ACC112 (cell line): ENCODE results near the gene ZNF281.

ENCODE experiments used
- H2AFZ ChIP-seq: fragments of 200-600 bp; sonication (generic); one replicate; pipeline ENCODE4 v1.6.0; 2017; ENCODE audit warnings: antibody characterized with exemption, low read length; ENCODE audit not compliant: unreplicated experiment
- H3K27ac ChIP-seq: fragments of 200-600 bp; sonication (generic); 2 replicates; pipeline ENCODE4 v1.5.1; 2014; ENCODE audit warnings: low read depth, mild to moderate bottlenecking, antibody characterized with exemption, low read length, moderate library complexity
- H3K27me3 ChIP-seq: fragments of 200-600 bp; sonication (generic); 2 replicates; pipeline ENCODE4 v1.6.1; 2014; ENCODE audit warnings: mild to moderate bottlenecking, antibody characterized with exemption, low read length, moderate library complexity, mixed read lengths; ENCODE audit not compliant: insufficient read depth
- H3K36me3 ChIP-seq: fragments of 200-600 bp; sonication (generic); 2 replicates; pipeline ENCODE4 v1.6.1; 2016; ENCODE audit warnings: mild to moderate bottlenecking, antibody characterized with exemption, low read length, moderate library complexity, mixed read lengths; ENCODE audit not compliant: insufficient read depth
- H3K4me1 ChIP-seq: fragments of 200-600 bp; sonication (generic); one replicate; pipeline ENCODE4 v1.6.1; 2016; ENCODE audit warnings: low read length, mixed read lengths; ENCODE audit not compliant: insufficient read depth, unreplicated experiment, control insufficient read depth
- H3K4me3 ChIP-seq: fragments of 200-600 bp; sonication (generic); 2 replicates; pipeline ENCODE4 v1.5.1; 2014; ENCODE audit warnings: mild to moderate bottlenecking, low read depth, low read length
- H3K79me2 ChIP-seq: fragments of 200-600 bp; sonication (generic); one replicate; pipeline ENCODE4 v1.6.0; 2016; ENCODE audit warnings: low read length; ENCODE audit not compliant: control insufficient read depth, unreplicated experiment, insufficient read depth

ZNF281 gene

DNA sequence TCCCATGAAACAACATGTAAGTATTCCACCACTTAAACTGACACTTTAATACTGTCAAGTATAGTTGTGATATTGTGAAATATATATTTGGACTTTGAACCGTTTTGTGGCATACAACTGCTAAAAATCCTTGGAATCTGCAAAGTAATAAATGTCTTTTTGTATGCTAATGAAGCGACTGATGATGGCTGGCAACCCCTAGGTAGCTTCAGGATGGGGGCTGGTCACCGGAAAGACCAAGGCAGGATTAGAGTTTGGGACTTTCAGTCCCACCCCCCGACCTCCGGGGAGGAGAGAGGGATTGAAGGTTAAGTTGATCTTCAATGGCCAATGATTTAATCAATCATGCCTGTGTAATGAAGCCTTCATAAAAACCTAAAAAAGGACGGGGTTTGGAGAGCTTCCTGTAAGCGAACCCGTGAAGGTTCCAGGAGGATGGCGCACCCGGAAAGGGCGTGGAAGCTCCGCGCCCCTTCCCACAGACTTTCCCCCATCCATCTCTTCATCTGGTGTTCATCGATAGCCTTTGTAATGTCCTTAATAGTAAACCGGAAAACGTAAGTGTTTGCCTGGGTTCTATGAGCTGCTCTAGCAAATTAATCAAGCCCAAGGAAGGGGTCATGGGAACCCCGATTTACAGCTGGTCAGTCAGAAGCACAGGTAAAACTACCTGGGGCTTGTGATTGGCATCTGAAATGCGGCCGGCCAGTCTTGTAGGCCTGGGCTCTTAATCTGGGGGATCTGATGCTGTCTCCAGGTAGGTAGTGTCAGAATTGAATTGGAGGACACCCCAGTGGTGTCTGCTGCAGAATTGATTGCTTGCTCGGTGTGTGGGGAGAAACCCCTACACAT, 1.8 kb upstream of the ZNF281 start:
- no peak overlapping the region for H3K27ac ChIP-seq
- peaks cover 46% of the 10 kb centered on the region for H3K4me1 ChIP-seq
- H2AFZ ChIP-seq = peak overlapping the region; percentile 22
- peaks cover 31% of the 10 kb centered on the region for H3K79me2 ChIP-seq
- H3K4me3 ChIP-seq = no peak overlapping the region
- H3K36me3 ChIP-seq = peaks cover 19% of the 10 kb centered on the region
- no peaks in the 10 kb centered on the region for H3K27me3 ChIP-seq

DNA sequence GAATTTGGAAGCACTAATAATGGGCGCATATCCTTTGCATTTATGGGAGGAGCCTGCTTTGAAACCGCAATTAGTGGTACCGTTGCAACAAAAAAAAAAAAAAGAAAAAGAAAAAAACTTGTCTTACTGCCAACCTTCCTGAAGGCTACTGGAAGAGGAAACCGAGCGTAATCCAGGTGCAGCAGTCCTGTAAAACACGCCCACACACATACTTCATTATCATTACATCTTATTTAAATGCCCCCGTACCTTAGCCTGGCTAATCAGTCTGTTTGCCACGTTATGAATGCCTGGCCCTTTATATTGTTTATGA, 686 bp upstream of the ZNF281 start:
- H3K4me3 ChIP-seq = peak overlapping the region; percentile 97
- peaks cover 50% of the 10 kb centered on the region for H3K4me1 ChIP-seq
- H3K27ac ChIP-seq = no peak overlapping the region
- H3K36me3 ChIP-seq = peaks cover 26% of the 10 kb centered on the region
- peak overlapping the region; percentile 96 for H2AFZ ChIP-seq
- no peaks in the 10 kb centered on the region for H3K27me3 ChIP-seq
- peaks cover 41% of the 10 kb centered on the region for H3K79me2 ChIP-seq

GRCh38 chr1:200409203-200409760, 554 bp downstream of the ZNF281 start:
- Histone ChIP-seq H3K27me3 (no peaks in the 10 kb centered on the region), H3K4me3 (peak overlapping the region; percentile 97), H3K27ac (peak overlapping the region; percentile 53), H3K79me2 (peaks cover 50% of the 10 kb centered on the region), H3K4me1 (peaks cover 52% of the 10 kb centered on the region), H3K36me3 (peaks cover 33% of the 10 kb centered on the region), H2AFZ (peak overlapping the region; percentile 99)

GRCh38 chr1:200406161-200406797, 3.6 kb downstream of the ZNF281 start:
- H3K36me3 ChIP-seq = peaks cover 39% of the 10 kb centered on the region
- H3K27me3 ChIP-seq = no peaks in the 10 kb centered on the region
- H3K4me3 ChIP-seq = peak overlapping the region; percentile 46
- no peak overlapping the region for H3K27ac ChIP-seq
- peaks cover 56% of the 10 kb centered on the region for H3K4me1 ChIP-seq
- peaks cover 63% of the 10 kb centered on the region for H3K79me2 ChIP-seq
- H2AFZ ChIP-seq = no peak overlapping the region

GRCh38 chr1:200405264-200405663, 4.6 kb downstream of the ZNF281 start:
- Histone ChIP-seq H3K36me3 (peaks cover 39% of the 10 kb centered on the region), H3K27me3 (no peaks in the 10 kb centered on the region), H3K27ac (peak overlapping the region; percentile 25; the same call in 1 of the 2 replicates), H3K79me2 (peaks cover 63% of the 10 kb centered on the region), H3K4me3 (peak overlapping the region; percentile 46), H2AFZ (no peak overlapping the region), H3K4me1 (peaks cover 53% of the 10 kb centered on the region)

DNA sequence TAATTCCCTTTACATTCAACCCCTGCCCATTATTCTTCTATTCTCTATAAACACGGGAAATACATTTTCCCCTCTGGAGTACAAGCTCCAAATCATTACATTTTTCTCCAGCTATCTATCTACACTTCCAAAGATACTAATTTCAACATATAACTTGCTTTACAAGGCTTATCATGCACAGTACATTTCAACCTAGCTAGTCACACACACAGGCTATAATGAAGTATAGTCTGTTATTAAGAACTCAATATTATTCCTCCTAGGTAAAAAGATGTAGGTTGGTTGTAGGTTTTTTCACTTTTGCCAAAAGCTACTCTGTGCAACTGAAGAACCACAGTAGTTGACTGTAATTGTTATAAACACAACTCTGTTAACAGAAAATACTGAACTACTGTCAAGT, 8.1 kb downstream of the ZNF281 start:
- peaks cover 21% of the 10 kb centered on the region for H3K36me3 ChIP-seq
- no peak overlapping the region for H3K27ac ChIP-seq
- H3K79me2 ChIP-seq = peaks cover 33% of the 10 kb centered on the region

GRCh38 chr1:200401263-200401662, 8.6 kb downstream of the ZNF281 start:
- no peak overlapping the region for H2AFZ ChIP-seq
- H3K79me2 ChIP-seq = peaks cover 29% of the 10 kb centered on the region
- no peak overlapping the region for H3K4me3 ChIP-seq
- no peak overlapping the region for H3K27ac ChIP-seq
- H3K27me3 ChIP-seq = no peaks in the 10 kb centered on the region
- peaks cover 16% of the 10 kb centered on the region for H3K36me3 ChIP-seq
- H3K4me1 ChIP-seq = peaks cover 33% of the 10 kb centered on the region

More for the DNA sequence above, 8.1 kb downstream of the ZNF281 start:
- no peak overlapping the region for H2AFZ ChIP-seq
- H3K4me3 ChIP-seq = no peak overlapping the region
- peaks cover 38% of the 10 kb centered on the region for H3K4me1 ChIP-seq
- no peaks in the 10 kb centered on the region for H3K27me3 ChIP-seq

DNA sequence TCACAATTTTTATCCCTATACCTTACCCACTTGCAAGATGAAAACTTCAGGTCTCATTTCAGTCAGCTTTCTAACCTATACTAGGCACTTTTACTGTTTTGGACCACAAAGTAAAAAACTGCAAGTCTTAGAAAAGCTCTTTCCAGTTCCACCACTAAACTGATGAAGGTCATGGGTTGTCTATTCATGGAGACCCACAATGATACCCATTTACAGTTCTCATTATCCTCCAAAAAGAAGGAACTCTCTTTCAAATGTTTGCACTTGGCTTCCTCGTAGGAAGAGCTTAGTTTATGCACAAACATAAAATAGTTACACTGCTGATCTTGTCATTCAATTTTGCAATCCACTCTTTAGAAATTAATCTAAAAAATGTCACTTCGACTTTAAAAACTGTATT, 9.3 kb downstream of the ZNF281 start:
- H3K4me3 ChIP-seq = no peak overlapping the region
- peaks cover 26% of the 10 kb centered on the region for H3K4me1 ChIP-seq
- peaks cover 22% of the 10 kb centered on the region for H3K79me2 ChIP-seq
- no peaks in the 10 kb centered on the region for H3K27me3 ChIP-seq
- H2AFZ ChIP-seq = no peak overlapping the region
- peaks cover 13% of the 10 kb centered on the region for H3K36me3 ChIP-seq
- no peak overlapping the region for H3K27ac ChIP-seq

DNA sequence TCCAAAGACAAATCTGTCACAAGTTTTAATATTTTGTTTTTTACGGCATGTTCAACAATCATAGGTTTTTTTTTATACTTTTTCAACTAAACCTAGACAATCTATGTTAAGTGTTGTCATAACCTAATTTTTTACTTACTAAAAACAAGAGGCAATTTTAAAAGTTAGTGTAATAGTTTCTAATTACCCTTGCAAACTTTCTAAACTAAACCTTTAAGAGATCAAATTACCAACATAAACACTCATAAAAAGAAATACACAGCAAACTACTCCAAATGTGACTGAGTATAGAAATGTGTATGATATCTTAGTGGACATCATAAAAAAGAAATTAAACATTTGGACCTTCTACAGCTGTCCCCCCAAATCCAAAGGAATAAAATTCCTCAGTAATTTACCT, 10.0 kb downstream of the ZNF281 start:
- H3K4me1 ChIP-seq = peaks cover 21% of the 10 kb centered on the region
- no peak overlapping the region for H3K27ac ChIP-seq
- no peak overlapping the region for H3K4me3 ChIP-seq
- no peaks in the 10 kb centered on the region for H3K27me3 ChIP-seq
- H3K79me2 ChIP-seq = peaks cover 15% of the 10 kb centered on the region
- no peak overlapping the region for H2AFZ ChIP-seq
- peaks cover 7% of the 10 kb centered on the region for H3K36me3 ChIP-seq

- Histone ChIP-seq H2AFZ (no peak overlapping the region), H3K36me3 (0 out of 2 replicates have a peak, but pooled peaks cover 6% of the 10 kb centered on the region), H3K4me1 (peaks cover 19% of the 10 kb centered on the region), H3K27me3 (no peaks in the 10 kb centered on the region), H3K79me2 (peaks cover 13% of the 10 kb centered on the region), H3K27ac (no peak overlapping the region), H3K4me3 (no peak overlapping the region)
These were observed 11.5 kb downstream of the ZNF281 start for GRCh38 chr1:200398373-200398772.
